Common myeloid progenitor, CD34-positive (primary cell): Measurements from ENCODE around the gene KCNT2.

Experiments
- CTCF ChIA-PET: fragments of 350-600 bp; sonication (Branson Sonifier 250); formaldehyde crosslinking; loops from one replicate; lab custom pipeline; 2021; ENCODE audit warnings: antibody characterized with exemption; lab: Charles Lee
- POLR2A ChIA-PET: fragments of 350-600 bp; sonication (Branson Sonifier 250); formaldehyde crosslinking; loops from one replicate; lab custom pipeline; 2021; ENCODE audit warnings: antibody characterized with exemption; lab: Charles Lee
- DNase-seq, 3 donors: peaks; one replicate each; pipeline versions ENCODE4 v3.0.0 to v3.0.0-alpha.2; 2013
- H3K27ac ChIP-seq, 2 experiments: 1 replicate in 1 of 2; 2 replicates in 1 of 2; pipeline ENCODE4 v1.7.0; 2013; ENCODE audit warnings: inconsistent platforms in 2 of 2, low read length in 2 of 2, mild to moderate bottlenecking in 2 of 2, low read depth in 1 of 2, moderate library complexity in 1 of 2; ENCODE audit not compliant: severe bottlenecking in 2 of 2, insufficient read depth in 1 of 2, poor library complexity in 1 of 2
- H3K27me3 ChIP-seq, 5 experiments: replicated peaks in 2 of 5; 1 replicate in 3 of 5; 2 replicates in 2 of 5; pipeline versions ENCODE4 v1.6.1 to v1.7.0; 2013; ENCODE audit warnings: low read length in 4 of 5, mild to moderate bottlenecking in 2 of 5, moderate library complexity in 2 of 5, inconsistent platforms in 1 of 5; ENCODE audit not compliant: insufficient read depth in 5 of 5, control insufficient read depth in 4 of 5
- H3K36me3 ChIP-seq, 4 experiments: 1 replicate in 2 of 4; 2 replicates in 2 of 4; pipeline versions ENCODE4 v1.6.1 to v1.7.0; 2013; ENCODE audit warnings: low read length in 3 of 4, control low read depth in 1 of 4, mild to moderate bottlenecking in 1 of 4; ENCODE audit not compliant: control insufficient read depth in 4 of 4, insufficient read depth in 4 of 4
- H3K4me1 ChIP-seq, 4 experiments: 1 replicate in 3 of 4; 2 replicates in 1 of 4; pipeline versions ENCODE4 v1.6.1 to v1.7.1; 2013; ENCODE audit warnings: low read length in 3 of 4, mild to moderate bottlenecking in 3 of 4, control low read depth in 1 of 4, inconsistent platforms in 1 of 4, moderate library complexity in 1 of 4; ENCODE audit not compliant: control insufficient read depth in 4 of 4, insufficient read depth in 4 of 4; ENCODE audit errors: control extremely low read depth in 1 of 4
- H3K4me3 ChIP-seq, 7 experiments: 1 replicate in 4 of 7; 2 replicates in 3 of 7; pipeline versions ENCODE4 v1.5.1 to v1.7.0; 2013; ENCODE audit warnings: mild to moderate bottlenecking in 7 of 7, low read length in 6 of 7, moderate library complexity in 6 of 7, inconsistent platforms in 2 of 7, low read depth in 2 of 7, control low read depth in 1 of 7; ENCODE audit not compliant: insufficient read depth in 4 of 7, control insufficient read depth in 1 of 7; ENCODE audit errors: extremely low read depth in 1 of 7
- H3K9me3 ChIP-seq, 5 experiments: 1 replicate in 4 of 5; 2 replicates in 1 of 5; pipeline versions ENCODE4 v1.6.1 to v1.7.1; 2013; ENCODE audit warnings: low read length in 4 of 5, mild to moderate bottlenecking in 2 of 5, inconsistent platforms in 1 of 5, low read depth in 1 of 5, moderate library complexity in 1 of 5; ENCODE audit not compliant: control insufficient read depth in 4 of 5, insufficient read depth in 2 of 5; ENCODE audit errors: control extremely low read depth in 1 of 5
- WGBS: methylation state at CpG from one replicate; pipeline ENCODE4 v1.1.5; 2013; ENCODE audit not compliant: insufficient coverage; 5-methylcytosine and 5-hydroxymethylcytosine counted together

KCNT2 gene

DNA sequence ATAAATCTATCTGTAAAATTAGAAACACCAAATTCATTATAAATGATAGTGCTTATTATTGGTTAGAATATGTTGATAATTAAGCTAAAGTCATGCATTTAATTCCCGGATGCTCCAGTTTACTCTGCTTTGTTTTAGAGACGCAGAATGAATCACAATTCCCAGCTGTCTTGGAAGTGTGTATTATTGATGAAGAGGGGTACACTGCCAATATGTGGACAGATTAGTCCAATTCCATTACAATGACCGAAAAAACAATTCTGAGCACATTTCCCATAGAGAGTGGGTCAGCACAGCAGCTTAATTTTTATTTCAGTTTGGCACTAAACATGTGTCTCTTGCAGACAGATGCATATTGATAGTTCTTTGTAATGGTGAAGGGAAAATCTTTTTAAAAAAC lies 146.7 kb downstream of the KCNT2 start:
- DNase-seq = no peak
- no peaks in the 10 kb centered on the region for H3K4me1 ChIP-seq
- WGBS = 100% methylated on average over 1 of the region's 3 CpGs
- no peaks in the 10 kb centered on the region for H3K9me3 ChIP-seq
- H3K27ac ChIP-seq = no peak overlapping the region
- no peaks in the 10 kb centered on the region for H3K27me3 ChIP-seq
- H3K36me3 ChIP-seq = no peaks in the 10 kb centered on the region
- ChIA-PET POLR2A (no interaction called here), CTCF (no interaction called here)
- H3K4me3 ChIP-seq = no peak overlapping the region

GRCh38 chr1:196459383-196459782 lies 148.9 kb downstream of the KCNT2 start:
- H3K4me3 ChIP-seq = no peak overlapping the region
- DNase-seq = no peak
- H3K27ac ChIP-seq = no peak overlapping the region
- H3K4me1 ChIP-seq = no peaks in the 10 kb centered on the region
- no peaks in the 10 kb centered on the region for H3K9me3 ChIP-seq
- H3K27me3 ChIP-seq = no peaks in the 10 kb centered on the region
- WGBS = 100% methylated on average over 1 of the region's 1 CpG
- POLR2A ChIA-PET = no interaction called here
- CTCF ChIA-PET = no interaction called here
- H3K36me3 ChIP-seq = no peaks in the 10 kb centered on the region

GRCh38 chr1:196454792-196455191 lies 153.4 kb downstream of the KCNT2 start:
- 96% methylated on average over 2 of the region's 2 CpGs for WGBS
- CTCF ChIA-PET = no interaction called here

GRCh38 chr1:196451103-196451502 lies 157.1 kb downstream of the KCNT2 start:
- ChIA-PET POLR2A (no interaction called here), CTCF (no interaction called here)
- Histone ChIP-seq H3K27ac (no peak overlapping the region), H3K36me3 (no peaks in the 10 kb centered on the region), H3K27me3 (no peaks in the 10 kb centered on the region), H3K4me1 (no peaks in the 10 kb centered on the region), H3K4me3 (no peak overlapping the region), H3K9me3 (no peaks in the 10 kb centered on the region)
- no peak for DNase-seq
- 80% methylated on average over 1 of the region's 5 CpGs for WGBS

More at GRCh38 chr1:196454792-196455191, 153.4 kb downstream of the KCNT2 start:
- no peaks in the 10 kb centered on the region for H3K4me1 ChIP-seq
- H3K27ac ChIP-seq = no peak overlapping the region
- DNase-seq = no peak
- H3K4me3 ChIP-seq = no peak overlapping the region
- POLR2A ChIA-PET = no interaction called here
- no peaks in the 10 kb centered on the region for H3K27me3 ChIP-seq
- no peaks in the 10 kb centered on the region for H3K36me3 ChIP-seq
- no peaks in the 10 kb centered on the region for H3K9me3 ChIP-seq

- Histone ChIP-seq H3K9me3 (no peaks in the 10 kb centered on the region), H3K27ac (no peak overlapping the region), H3K36me3 (no peaks in the 10 kb centered on the region), H3K4me3 (no peak overlapping the region), H3K27me3 (no peaks in the 10 kb centered on the region), H3K4me1 (no peaks in the 10 kb centered on the region)
- CTCF ChIA-PET = no interaction called here
- 75% methylated on average over 2 of the region's 4 CpGs for WGBS
- no peak for DNase-seq
- POLR2A ChIA-PET = no interaction called here
These were observed 157.8 kb downstream of the KCNT2 start for GRCh38 chr1:196450143-196451095.

- ChIA-PET CTCF (no interaction called here), POLR2A (no interaction called here)
These were observed 158.8 kb downstream of the KCNT2 start for GRCh38 chr1:196449460-196449859.

DNA sequence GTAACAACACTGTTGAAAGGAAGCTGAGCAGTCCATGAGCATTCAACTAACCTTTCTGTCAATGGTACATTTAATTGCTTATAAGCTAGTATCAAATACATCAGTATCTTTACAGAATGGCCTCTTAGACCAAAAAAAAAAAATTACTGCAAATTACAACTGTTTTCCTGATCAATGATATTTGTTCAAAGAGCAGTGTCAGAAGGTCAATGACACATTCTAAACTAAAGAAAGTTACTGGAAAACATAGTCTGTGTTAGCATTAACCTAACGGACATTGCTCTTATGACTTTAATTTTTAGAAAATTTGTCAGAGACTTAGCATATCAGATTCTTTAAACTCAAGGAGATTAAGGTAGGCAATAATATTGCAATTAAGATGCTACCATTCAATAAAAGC lies 162.5 kb downstream of the KCNT2 start:
- H3K4me1 ChIP-seq = no peaks in the 10 kb centered on the region
- POLR2A ChIA-PET = no interaction called here
- no peaks in the 10 kb centered on the region for H3K9me3 ChIP-seq
- no peak for DNase-seq
- CTCF ChIA-PET = no interaction called here
- no peak overlapping the region for H3K27ac ChIP-seq
- no peaks in the 10 kb centered on the region for H3K36me3 ChIP-seq
- no peaks in the 10 kb centered on the region for H3K27me3 ChIP-seq
- no peak overlapping the region for H3K4me3 ChIP-seq
- no CpG with 5 or more reads among the region's 1 CpG for WGBS

More at GRCh38 chr1:196449460-196449859, 158.8 kb downstream of the KCNT2 start:
- Histone ChIP-seq H3K36me3 (no peaks in the 10 kb centered on the region), H3K9me3 (no peaks in the 10 kb centered on the region), H3K4me1 (no peaks in the 10 kb centered on the region), H3K27ac (no peak overlapping the region), H3K4me3 (no peak overlapping the region), H3K27me3 (no peaks in the 10 kb centered on the region)
- no peak for DNase-seq
